NCI-H446 (cell line): ENCODE data around the gene OSBP.
"Not testable (repeated sequence)": the region's sequence is repeated elsewhere in the genome, so short reads cannot be mapped to it uniquely, and the experiment has no call there.

ENCODE experiments used
- DNase-seq, 2 experiments: peaks; one replicate each; lab custom pipeline; 2025; lab: John Stamatoyannopoulos, UW

OSBP gene

GRCh38 chr11:59553323-59553722, 62.3 kb downstream of the OSBP start:
- no peak for DNase-seq

- DNase-seq, result no peak
Observed at GRCh38 chr11:59552844-59553243, 62.7 kb downstream of the OSBP start.

GRCh38 chr11:59551659-59552521, 63.7 kb downstream of the OSBP start:
- peak; percentile 60 to 76 for DNase-seq

DNA sequence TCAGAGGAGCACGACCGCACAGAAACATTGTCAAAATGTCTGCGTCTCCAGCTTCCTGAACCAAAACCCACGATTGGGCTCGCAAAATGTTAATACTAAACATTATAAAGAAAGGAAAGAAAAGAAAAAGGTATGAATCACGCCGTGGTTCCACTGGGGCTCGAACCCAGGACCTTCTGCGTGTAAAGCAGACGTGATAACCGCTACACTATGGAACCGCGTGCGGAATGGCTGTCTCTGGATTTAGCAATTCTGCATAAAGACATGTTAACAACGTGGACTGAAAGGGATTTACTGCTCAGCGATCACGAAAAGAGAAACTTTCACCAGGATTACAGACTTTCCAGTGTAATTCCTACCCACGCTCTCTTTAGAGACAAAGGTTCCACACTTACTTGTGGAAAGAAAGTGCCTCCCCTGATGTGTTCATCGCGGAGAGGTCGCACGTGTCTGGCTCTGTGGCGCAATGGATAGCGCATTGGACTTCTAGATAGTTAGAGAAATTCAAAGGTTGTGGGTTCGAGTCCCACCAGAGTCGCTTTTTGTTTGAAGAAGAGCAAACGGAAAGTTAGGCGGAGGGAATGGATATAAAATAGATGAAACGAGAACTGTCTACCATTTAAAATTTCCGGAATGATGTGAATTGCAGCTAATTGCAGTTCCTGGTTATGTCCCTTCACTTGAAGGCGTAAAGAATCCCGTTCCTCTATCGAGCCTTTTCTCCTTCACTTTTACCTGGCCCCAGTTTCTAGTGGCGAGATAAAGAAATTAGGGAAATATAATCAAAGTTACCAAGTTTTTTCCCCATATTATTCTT, 64.5 kb downstream of the OSBP start:
- DNase-seq, result peak; percentile 98

- peak; percentile 97 to 98 for DNase-seq
Observed at GRCh38 chr11:59550368-59550841, 65.2 kb downstream of the OSBP start.

DNA sequence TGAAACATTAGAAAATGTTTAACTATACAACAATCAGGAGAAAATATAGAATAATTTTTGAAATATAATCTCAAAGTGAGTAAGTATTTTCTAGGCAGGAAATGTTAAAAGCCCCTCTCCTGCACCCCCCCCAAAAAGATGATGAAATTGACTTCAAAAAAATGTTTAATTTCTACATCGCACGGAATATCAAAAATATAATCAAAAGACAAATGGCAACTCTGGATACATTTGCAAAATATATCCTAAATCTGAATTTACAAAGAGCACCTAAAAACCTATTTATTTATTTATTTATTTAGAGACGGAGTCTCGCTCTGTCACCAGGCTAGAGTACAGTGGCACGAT, 67.3 kb downstream of the OSBP start:
- DNase-seq, result no peak

GRCh38 chr11:59547605-59548308, 67.8 kb downstream of the OSBP start:
- DNase-seq, result not testable (repeated sequence)

GRCh38 chr11:59545179-59546020, 70.2 kb downstream of the OSBP start:
- DNase-seq, result no peak

- DNase-seq, result no peak
Observed at GRCh38 chr11:59544869-59545178, 70.8 kb downstream of the OSBP start.

DNA sequence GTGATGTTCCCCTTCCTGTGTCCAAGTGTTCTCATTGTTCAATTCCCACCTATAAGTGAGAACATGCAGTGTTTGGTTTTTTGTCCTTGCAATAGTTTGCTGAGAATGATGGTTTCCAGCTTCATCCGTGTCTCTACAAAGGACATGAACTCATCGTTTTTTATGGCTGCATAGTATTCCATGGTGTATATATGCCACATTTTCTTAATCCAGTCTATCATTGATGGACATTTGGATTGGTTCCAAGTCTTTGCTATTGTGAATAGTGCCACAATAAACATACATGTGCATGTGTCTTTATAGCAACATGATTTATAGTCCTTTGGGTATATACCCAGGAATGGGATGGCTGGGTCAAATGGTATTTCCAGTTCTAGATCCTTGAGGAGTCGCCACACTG, 71.9 kb downstream of the OSBP start:
- not testable (repeated sequence) for DNase-seq

DNA sequence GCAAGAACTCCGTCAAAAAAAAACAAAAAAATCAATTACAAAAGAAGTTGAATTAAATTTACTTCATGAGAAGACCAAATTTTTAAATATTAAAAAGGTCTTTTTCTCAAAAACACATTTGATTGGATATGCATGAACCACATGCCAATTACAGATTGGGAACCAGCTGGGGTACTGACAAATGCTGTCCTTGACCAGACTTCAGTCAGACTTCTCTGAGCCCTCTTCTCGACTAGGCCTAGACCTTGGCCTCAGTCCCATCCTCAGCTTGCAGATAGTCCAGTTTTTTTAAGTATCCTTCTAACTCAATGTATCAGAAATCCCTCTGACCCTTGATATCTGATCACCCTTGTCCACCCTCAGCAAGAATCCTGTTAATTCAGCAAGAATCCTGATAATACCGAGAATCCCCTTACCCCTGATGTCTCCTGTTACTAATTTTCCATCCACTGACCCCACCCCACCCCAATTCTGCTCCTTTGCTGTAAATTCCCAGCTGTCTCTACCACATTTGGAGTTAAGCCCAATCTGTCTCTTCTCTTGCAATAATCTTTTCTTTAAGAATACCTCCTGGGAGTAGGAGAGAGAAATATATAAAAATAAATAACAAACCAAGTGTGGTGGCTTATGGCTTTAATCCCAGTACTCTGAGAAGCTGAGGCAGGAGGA, 73.3 kb downstream of the OSBP start:
- DNase-seq, result no peak

DNA sequence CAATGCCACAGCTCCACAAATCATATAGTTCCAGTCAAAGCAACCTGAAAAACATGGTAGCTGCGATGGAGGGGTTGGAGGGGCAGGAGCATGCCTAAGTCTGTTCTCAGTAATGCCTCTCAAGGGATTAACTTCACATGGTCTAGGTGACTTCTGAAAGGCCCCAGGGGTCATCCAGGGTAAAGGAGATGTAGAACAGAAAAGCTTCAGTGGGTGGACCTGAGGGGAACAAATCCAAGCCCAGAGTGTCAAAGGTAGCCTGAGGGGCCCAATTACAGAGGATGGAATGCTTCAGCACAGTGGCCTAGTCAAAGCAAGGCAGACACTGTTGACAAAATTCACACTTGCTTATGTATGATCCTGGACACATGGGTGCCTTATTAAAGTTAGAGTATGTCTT, 80.9 kb downstream of the OSBP start:
- no peak for DNase-seq

- DNase-seq, result no peak
Observed at GRCh38 chr11:59532620-59533019, 83.0 kb downstream of the OSBP start.

DNA sequence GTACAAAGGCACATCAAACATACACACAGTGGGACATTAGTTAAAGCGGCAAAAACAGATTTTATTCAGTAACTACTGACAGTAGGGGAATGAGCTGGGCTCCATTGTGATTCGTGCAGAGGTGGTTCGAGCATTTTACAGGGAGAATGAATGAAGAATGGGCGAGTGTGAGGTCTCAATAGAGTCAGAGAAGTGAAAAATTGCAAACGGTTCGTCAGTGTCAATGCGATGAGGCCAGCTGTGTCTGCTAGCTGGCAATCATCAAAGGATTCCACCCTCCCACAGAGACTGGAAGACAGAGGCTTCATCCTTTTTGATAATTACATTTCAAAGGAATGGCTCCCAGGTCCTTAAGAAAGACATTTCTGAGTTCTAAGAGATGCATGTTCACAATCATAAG, 86.9 kb downstream of the OSBP start:
- DNase-seq, result no peak
